ENCODE results near the gene RTEL1.

GRCh38 chr20:63744574-63745423 lies 86.7 kb downstream of the RTEL1 start:
- TF ChIP-seq CTCF (IDR thresholded peaks at IDR 0.05; ENCODE audit: low read depth, low read length), result no peak
- no peak for TF ChIP-seq EZH2phosphoT487 (IDR thresholded peaks at IDR 0.05; ENCODE audit: low read depth)
